HCT116 (cell line): ENCODE results near the gene FITM2. TPM values are rescaled to one million over a fixed set of nuclear protein-coding genes. Genes with fewer than 3 reads are reported as not detected.

ENCODE experiments used
- ATAC-seq: fragments of 200-7000 bp; cut with Tn5 transposase; 2 replicates; pipeline ENCODE4 v1.9.1; 2020; ENCODE audit warnings: mild to moderate bottlenecking, moderate library complexity
- BruUV-seq: library from RNA; stranded (reverse); fragments of 400-500 nt; replicated peaks from 2 replicates; lab custom pipeline; 2021; lab: Mats Ljungman, UMichigan
- CTCF ChIA-PET: fragments of 300-600 bp; sonication (Branson Sonifier 250); formaldehyde crosslinking; loops from one replicate; lab custom pipeline; 2021; ENCODE audit warnings: antibody characterized with exemption; lab: Charles Lee
- POLR2A ChIA-PET: fragments of 300-600, 350-600 bp; sonication (Branson Sonifier 250); formaldehyde crosslinking; loops from one replicate; lab custom pipeline; 2021; ENCODE audit warnings: antibody characterized with exemption; lab: Charles Lee
- RAD21 ChIA-PET, 2 experiments: fragments of 300-600 bp; sonication (Branson Sonifier 250); formaldehyde crosslinking; loops; one replicate each; lab custom pipeline; 2023; ENCODE audit warnings: low total read pairs in 2 of 2; ENCODE audit not compliant: uncharacterized antibody in 2 of 2, unreplicated experiment in 2 of 2, low non-redundant PET in 1 of 2; lab: Charles Lee
- DNase-seq: peaks from one replicate; pipeline ENCODE4 v3.0.0-alpha.2; 2010; ENCODE audit warnings: low read depth, low spot score
- H2AFZ ChIP-seq: fragments of 200-600 bp; shearing (Covaris generic), sonication (generic); 2 replicates; pipeline ENCODE4 v1.6.1; 2017; ENCODE audit warnings: low read depth, mixed run types, mixed read lengths, antibody characterized with exemption, low read length; ENCODE audit not compliant: poor library complexity, severe bottlenecking
- H3K27ac ChIP-seq: 2 replicates; pipeline ENCODE4 v1.5.1; 2012; ENCODE audit warnings: low read depth, low read length
- H3K27me3 ChIP-seq: fragments of 200-600 bp; sonication (generic); 2 replicates; pipeline ENCODE4 v1.6.1; 2016; ENCODE audit warnings: mixed run types, low read length, mixed read lengths; ENCODE audit not compliant: insufficient read depth
- H3K36me3 ChIP-seq, 2 experiments: fragments of 200-500 bp in 1 of 2; fragments of 200-600 bp in 1 of 2; sonication (Bioruptor generic) in 1 of 2; sonication (generic) in 1 of 2; 2 replicates each; pipeline versions ENCODE4 v1.5.1 to v1.6.1; 2014 to 2016; ENCODE audit warnings: low read length in 2 of 2, inconsistent platforms in 1 of 2, mixed read lengths in 1 of 2, mixed run types in 1 of 2; ENCODE audit not compliant: insufficient read depth in 2 of 2, control insufficient read depth in 1 of 2
- H3K4me1 ChIP-seq, 2 experiments: fragments of 200-600 bp in 1 of 2; sonication (generic) in 1 of 2; 2 replicates each; pipeline versions ENCODE4 v1.5.1 to v1.6.1; 2012 to 2017; ENCODE audit warnings: low read length in 2 of 2, inconsistent platforms in 1 of 2, mild to moderate bottlenecking in 1 of 2, mixed read lengths in 1 of 2, mixed run types in 1 of 2, moderate library complexity in 1 of 2; ENCODE audit not compliant: insufficient read depth in 2 of 2, control insufficient read depth in 1 of 2
- H3K4me2 ChIP-seq: fragments of 200-600 bp; sonication (generic); 2 replicates; pipeline ENCODE4 v1.6.1; 2017; ENCODE audit warnings: mixed run types, low read length, mixed read lengths
- H3K4me3 ChIP-seq, 2 experiments: fragments of 200-600 bp in 1 of 2; sonication (generic) in 1 of 2; replicated peaks in 1 of 2; 2 replicates each; pipeline ENCODE4 v1.5.1; 2011 to 2016; ENCODE audit warnings: low read length in 2 of 2, control low read depth in 1 of 2, low read depth in 1 of 2, mild to moderate bottlenecking in 1 of 2, mixed read lengths in 1 of 2, mixed run types in 1 of 2
- H3K79me2 ChIP-seq: fragments of 200-600 bp; sonication (generic); 2 replicates; pipeline ENCODE4 v1.6.1; 2017; ENCODE audit warnings: mild to moderate bottlenecking, mixed run types, low read length, moderate library complexity, mixed read lengths; ENCODE audit not compliant: insufficient read depth
- H3K9ac ChIP-seq: fragments of 200-600 bp; sonication (generic); 2 replicates; pipeline ENCODE4 v1.6.1; 2016; ENCODE audit warnings: low read length, mixed read lengths
- H3K9me2 ChIP-seq: fragments of 200-600 bp; sonication (generic), shearing (Covaris generic); 2 replicates; pipeline ENCODE4 v1.6.1; 2017; ENCODE audit warnings: mixed run types, mild to moderate bottlenecking, moderate library complexity; ENCODE audit not compliant: insufficient read depth
- H3K9me3 ChIP-seq, 2 experiments: fragments of 200-500 bp in 1 of 2; fragments of 200-600 bp in 1 of 2; sonication (Bioruptor generic) in 1 of 2; sonication (generic) in 1 of 2; 2 replicates each; pipeline ENCODE4 v1.6.1; 2014 to 2017; ENCODE audit warnings: low read length in 2 of 2, mixed read lengths in 2 of 2, inconsistent platforms in 1 of 2, low read depth in 1 of 2, mild to moderate bottlenecking in 1 of 2, mixed run types in 1 of 2, moderate library complexity in 1 of 2; ENCODE audit not compliant: control insufficient read depth in 1 of 2, insufficient read depth in 1 of 2
- H4K20me1 ChIP-seq: fragments of 200-600 bp; sonication (generic), shearing (Covaris generic); 2 replicates; pipeline ENCODE4 v1.6.1; 2017; ENCODE audit warnings: mixed run types, mild to moderate bottlenecking, moderate library complexity; ENCODE audit not compliant: insufficient read depth
- CBX3 ChIP-seq: IDR thresholded peaks from 2 replicates; pipeline ENCODE4 v1.6.1; 2012; ENCODE audit warnings: low read depth
- CEBPB ChIP-seq: IDR thresholded peaks from 2 replicates; pipeline ENCODE4 v1.6.1; 2012; ENCODE audit warnings: low read depth
- CTCF ChIP-seq, 3 experiments: fragments of 200-600 bp in 1 of 3; sonication (generic) in 1 of 3; IDR thresholded peaks in 2 of 3; conservative IDR thresholded peaks in 1 of 3; 2 replicates each; pipeline ENCODE4 v1.5.1; 2012 to 2017; ENCODE audit warnings: low read depth in 2 of 3, low read length in 2 of 3, antibody characterized with exemption in 1 of 3, borderline replicate concordance in 1 of 3, control low read depth in 1 of 3, mild to moderate bottlenecking in 1 of 3, mixed read lengths in 1 of 3, mixed run types in 1 of 3, moderate library complexity in 1 of 3; ENCODE audit not compliant: insufficient read depth in 1 of 3
- EGR1 ChIP-seq: IDR thresholded peaks from 2 replicates; pipeline ENCODE4 v1.6.1; 2012; ENCODE audit warnings: low read depth
- REST ChIP-seq: IDR thresholded peaks from 2 replicates; pipeline ENCODE4 v1.6.1; 2012; ENCODE audit warnings: low read depth
- SP1 ChIP-seq: IDR thresholded peaks from 2 replicates; pipeline ENCODE4 v1.6.1; 2012; ENCODE audit warnings: low read depth
- SRF ChIP-seq: IDR thresholded peaks from 2 replicates; pipeline ENCODE4 v1.6.1; 2012; ENCODE audit warnings: low read depth
- TCF7L2 ChIP-seq: IDR thresholded peaks from 2 replicates; pipeline ENCODE4 v1.7.0; 2011; ENCODE audit warnings: borderline replicate concordance, inconsistent platforms; ENCODE audit not compliant: insufficient read depth, insufficient read length; ENCODE audit errors: extremely low read depth
- YY1 ChIP-seq: IDR thresholded peaks from 2 replicates; pipeline ENCODE4 v1.6.1; 2011; ENCODE audit warnings: low read length, low read depth, moderate library complexity, mild to moderate bottlenecking; ENCODE audit not compliant: insufficient replicate concordance; ENCODE audit errors: extremely low read depth
- ZBTB33 ChIP-seq: IDR thresholded peaks from 2 replicates; pipeline ENCODE4 v1.6.1; 2011; ENCODE audit warnings: mild to moderate bottlenecking, low read length, moderate library complexity; ENCODE audit not compliant: insufficient replicate concordance; ENCODE audit errors: extremely low read depth
- ZFX ChIP-seq: fragments of 450-650 bp; IDR thresholded peaks from 2 replicates; pipeline ENCODE4 v1.6.1; 2017
- ZNF274 ChIP-seq: fragments of 200-500 bp; sonication (Bioruptor generic); IDR thresholded peaks from 2 replicates; pipeline ENCODE4 v1.6.1; 2014; ENCODE audit warnings: mild to moderate bottlenecking, low read depth, low read length, inconsistent platforms
- intact Hi-C: fragments of 100-400 bp; cut with micrococcal nuclease; formaldehyde crosslinking; loops from 2 replicates; pipeline ENCODE4 v1.10.0; 2022
- total RNA-seq: library from RNA; stranded (reverse); gene quantifications from one replicate; pipeline ENCODE4 v1.2.1, GENCODE V29; 2021; ENCODE audit not compliant: unreplicated experiment

FITM2 gene
- total RNA-seq, 1 experiment from 2014 or later = 5.2 TPM

- CTCF ChIA-PET = interaction anchor here (0.6 kb wide), 1 partner anchor 61 kb away, joined by 4 read pairs; no protein-coding TSS in a partner anchor
- Histone ChIP-seq H3K27ac (no peak overlapping the region), H3K4me2 (no peak overlapping the region), H3K27me3 (0 out of 2 replicates have a peak, but pooled peaks cover 3% of the 10 kb centered on the region), H3K9me3 (no peaks in the 10 kb centered on the region), H3K9ac (no peak overlapping the region), H3K4me3 (no peak overlapping the region), H3K9me2 (no peaks in the 10 kb centered on the region), H2AFZ (no peak overlapping the region), H3K4me1 (no peaks in the 10 kb centered on the region), H3K79me2 (no peaks in the 10 kb centered on the region), H3K36me3 (no peaks in the 10 kb centered on the region), H4K20me1 (no peaks in the 10 kb centered on the region)
- ATAC-seq (no peak), DNase-seq (no peak)
- RAD21 ChIA-PET = interaction anchor here in 1 of 2 experiments (0.5 kb wide), 1 partner anchor 17 kb away, joined by 3 read pairs; no protein-coding TSS in a partner anchor
- POLR2A ChIA-PET = no interaction called here
- TF ChIP-seq REST (no peak), SP1 (no peak), CBX3 (no peak), ZNF274 (no peak), TCF7L2 (no peak), YY1 (no peak), ZBTB33 (no peak), ZFX (no peak), EGR1 (no peak), CTCF (IDR thresholded peaks at IDR 0.05 in 2 of 3, conservative IDR thresholded peaks at IDR 0.05 in 1 of 3; ENCODE audit: borderline replicate concordance in 1 of 3, insufficient read depth in 1 of 3, low read depth in 2 of 3, low read length in 2 of 3) (no peak), SRF (no peak), CEBPB (no peak)
- BruUV-seq = no TSS peak
- intact Hi-C loops = no loop called here
Observed at GRCh38 chr20:44255942-44256341, 55.1 kb downstream of the FITM2 start.
